Tibial nerve (tissue), 4 donors: Measurements from ENCODE around the gene SLC2A4RG.

Experiments
- CTCF ChIP-seq, 5 experiments: fragments of 200-600 bp in 3 of 5; fragments of 450-650 bp in 2 of 5; sonication (generic) in 3 of 5; IDR thresholded peaks; one replicate each; pipeline ENCODE4 v1.5.1; 2016 to 2019; ENCODE audit warnings: antibody characterized with exemption in 5 of 5, mild to moderate bottlenecking in 3 of 5, moderate library complexity in 2 of 5
- EP300 ChIP-seq, 2 donors: sonication (generic); formaldehyde crosslinking; IDR thresholded peaks; one replicate each; pipeline ENCODE4 v1.6.1; 2017; ENCODE audit warnings: antibody characterized with exemption in 2 of 2, mild to moderate bottlenecking in 1 of 2
- POLR2A ChIP-seq, 2 donors: fragments of 450-650 bp; IDR thresholded peaks; one replicate each; pipeline ENCODE4 v1.6.1; 2017; ENCODE audit warnings: antibody characterized with exemption in 2 of 2, mild to moderate bottlenecking in 2 of 2, moderate library complexity in 2 of 2

- TF ChIP-seq CTCF (IDR thresholded peaks at IDR 0.05) (no peak), POLR2A (IDR thresholded peaks at IDR 0.05) (no peak), EP300 (IDR thresholded peaks at IDR 0.05) (no peak)
Observed at GRCh38 chr20:63759377-63759901, 19.9 kb downstream of the SLC2A4RG start.
